HG02610 (cell line): ENCODE data around the gene NAT10.
"Not testable (repeated sequence)": the region's sequence is repeated elsewhere in the genome, so short reads cannot be mapped to it uniquely, and the experiment has no call there.

Experiments
- ATAC-seq: cut with Tn5 transposase; IDR thresholded peaks from one replicate; pipeline ENCODE4 v1.9.1; 2021; ENCODE audit warnings: mild to moderate bottlenecking, moderate library complexity; ENCODE audit not compliant: unreplicated experiment

The NAT10 gene

DNA sequence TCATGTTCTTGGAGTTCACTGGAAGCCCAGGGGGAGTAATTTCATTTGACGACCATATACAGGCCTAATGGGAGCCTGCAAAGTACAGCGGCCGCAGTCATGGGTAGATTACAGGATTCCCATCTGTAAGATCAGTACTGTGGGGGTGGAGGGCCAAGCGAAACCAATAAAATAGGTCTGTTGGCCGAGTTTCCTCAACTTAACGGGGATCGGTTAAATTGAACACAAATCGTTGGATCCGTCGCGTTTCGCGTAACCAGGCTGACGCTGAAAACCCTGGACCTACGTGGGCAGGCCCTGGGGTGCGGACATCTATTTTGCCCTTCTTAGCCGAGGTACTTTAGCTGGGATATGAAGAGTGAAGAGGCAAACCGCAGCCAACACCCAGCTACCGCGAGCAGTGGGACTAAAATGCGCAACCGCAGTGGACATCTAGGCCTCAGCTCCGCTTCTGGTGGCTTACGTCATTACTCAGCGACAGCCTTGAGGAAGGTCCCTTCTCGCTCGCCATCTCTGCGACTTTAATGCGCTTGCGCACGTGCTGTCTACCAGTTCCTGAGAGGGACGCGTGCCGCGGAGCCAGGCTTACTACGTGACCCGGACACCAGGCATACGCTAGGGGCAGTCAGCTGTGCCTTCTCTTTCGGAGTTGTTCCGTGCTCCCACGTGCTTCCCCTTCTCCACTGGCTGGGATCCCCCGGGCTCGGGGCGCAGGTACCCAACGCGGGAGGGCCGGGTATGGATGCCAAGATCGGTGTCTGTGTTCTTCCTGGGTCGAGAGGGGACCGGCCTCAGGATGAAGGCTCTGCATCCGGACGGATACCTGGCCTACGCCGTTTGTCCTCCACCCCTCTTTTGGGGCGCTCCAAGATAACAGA, at the start of gene NAT10:
NAT10 (plus strand) TSS at position 551 of the 878 bp plus-strand sequence. CDS start 2,597 bp downstream, outside the sequence.
- ATAC-seq, result peak; percentile 88

GRCh38 chr11:34056672-34057071, 48.8 kb upstream of the NAT10 start:
- no peak for ATAC-seq

DNA sequence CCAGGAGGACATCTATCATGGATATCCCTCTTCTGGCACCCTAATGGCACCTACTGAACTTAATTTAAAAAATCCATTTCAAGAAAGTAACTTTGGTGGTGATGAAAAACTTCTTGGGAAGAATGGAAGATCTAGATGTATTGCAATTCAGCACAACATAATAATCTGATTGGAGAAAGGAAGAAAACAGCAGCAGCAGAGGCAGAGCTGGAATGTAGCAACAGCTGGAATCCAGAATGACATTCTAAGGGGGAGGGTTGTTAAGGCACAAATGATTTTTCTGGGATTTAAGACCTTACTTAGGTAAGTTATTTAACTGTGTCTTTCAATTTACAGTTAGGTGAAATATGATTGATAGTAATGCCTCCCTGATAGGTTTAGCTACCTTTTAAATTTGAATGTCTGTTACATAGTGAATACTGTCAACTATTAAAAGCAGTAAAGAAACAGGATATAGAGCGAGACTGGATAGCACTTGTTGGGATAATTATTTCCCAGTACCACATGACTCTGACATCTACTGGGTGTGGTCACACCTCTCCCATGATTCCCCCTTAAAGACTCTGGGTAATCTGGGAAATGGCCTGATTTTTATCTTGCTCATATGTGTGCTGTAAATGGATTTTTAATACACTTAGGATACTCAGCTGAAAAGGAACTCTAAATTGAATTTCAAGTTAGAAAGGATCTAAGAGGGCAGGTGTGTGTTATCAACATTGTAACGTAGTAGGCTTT, 42.2 kb upstream of the NAT10 start:
- no peak for ATAC-seq

DNA sequence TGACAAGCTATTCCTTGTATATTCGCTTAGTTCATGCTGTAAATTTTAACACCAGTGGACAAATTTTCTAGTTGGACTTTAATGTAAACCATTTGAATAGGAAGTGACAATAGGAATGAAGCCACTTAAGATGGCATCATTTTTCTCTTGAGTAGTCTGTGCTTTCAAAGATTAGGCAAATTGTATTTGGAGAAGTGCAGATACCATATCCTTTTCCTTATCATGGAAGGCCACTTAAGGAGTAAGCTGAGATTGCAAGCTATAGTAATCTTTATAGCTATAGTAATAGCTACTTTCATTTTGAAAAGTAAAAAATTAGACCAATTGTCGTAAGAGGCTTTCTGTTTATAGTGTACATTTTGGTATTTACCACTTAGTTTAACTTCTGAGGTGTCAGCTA, 41.1 kb upstream of the NAT10 start:
- no peak for ATAC-seq

GRCh38 chr11:34065505-34066203, 39.8 kb upstream of the NAT10 start:
- no peak for ATAC-seq

GRCh38 chr11:34066766-34067165, 38.7 kb upstream of the NAT10 start:
- ATAC-seq, result not testable (repeated sequence)

- ATAC-seq, result no peak
These were observed 37.9 kb upstream of the NAT10 start for GRCh38 chr11:34067383-34068065.

- no peak for ATAC-seq
These were observed 37.3 kb upstream of the NAT10 start for GRCh38 chr11:34068111-34068510.

- not testable (repeated sequence) for ATAC-seq
These were observed 34.1 kb upstream of the NAT10 start for GRCh38 chr11:34071306-34071705.

- no peak for ATAC-seq
These were observed 33.4 kb upstream of the NAT10 start for GRCh38 chr11:34072041-34072440.

DNA sequence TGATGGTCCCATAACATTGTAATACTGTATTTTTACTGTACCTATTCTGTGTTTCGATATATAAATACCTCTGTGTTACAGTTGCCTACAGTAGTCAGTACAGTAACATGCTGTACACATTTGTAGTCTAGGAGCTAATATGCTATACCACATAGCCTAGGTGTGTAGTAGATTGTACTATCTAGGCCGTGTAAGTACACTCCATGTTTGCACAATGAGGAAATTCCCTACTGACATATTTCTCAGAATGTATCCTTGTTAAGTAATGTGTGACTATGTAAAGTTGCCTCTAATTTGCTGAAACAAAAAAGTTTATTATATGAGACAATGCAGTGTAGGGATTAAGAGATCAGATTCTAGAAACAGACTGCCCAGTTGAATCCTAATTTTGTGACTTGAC, 32.6 kb upstream of the NAT10 start:
- ATAC-seq, result no peak

DNA sequence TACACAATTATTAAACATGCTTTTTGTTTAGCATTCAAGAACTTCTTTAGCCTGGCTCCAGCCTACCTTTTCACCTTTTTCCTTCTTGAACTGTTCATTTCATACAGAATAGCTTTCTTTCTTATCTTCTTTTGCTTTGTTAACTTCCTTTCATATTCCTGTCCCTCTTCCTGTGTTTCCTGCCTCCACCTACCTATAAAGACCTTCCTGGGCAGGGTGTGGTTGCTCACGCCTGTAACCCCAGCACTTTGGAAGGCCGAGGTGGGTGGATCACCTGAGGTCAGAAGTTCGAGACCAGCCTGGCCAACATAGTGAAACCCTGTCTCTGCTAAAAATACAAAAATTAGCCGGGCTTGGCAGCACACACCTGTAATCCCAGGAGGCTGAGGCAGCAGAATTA, 31.0 kb upstream of the NAT10 start:
- no peak for ATAC-seq

DNA sequence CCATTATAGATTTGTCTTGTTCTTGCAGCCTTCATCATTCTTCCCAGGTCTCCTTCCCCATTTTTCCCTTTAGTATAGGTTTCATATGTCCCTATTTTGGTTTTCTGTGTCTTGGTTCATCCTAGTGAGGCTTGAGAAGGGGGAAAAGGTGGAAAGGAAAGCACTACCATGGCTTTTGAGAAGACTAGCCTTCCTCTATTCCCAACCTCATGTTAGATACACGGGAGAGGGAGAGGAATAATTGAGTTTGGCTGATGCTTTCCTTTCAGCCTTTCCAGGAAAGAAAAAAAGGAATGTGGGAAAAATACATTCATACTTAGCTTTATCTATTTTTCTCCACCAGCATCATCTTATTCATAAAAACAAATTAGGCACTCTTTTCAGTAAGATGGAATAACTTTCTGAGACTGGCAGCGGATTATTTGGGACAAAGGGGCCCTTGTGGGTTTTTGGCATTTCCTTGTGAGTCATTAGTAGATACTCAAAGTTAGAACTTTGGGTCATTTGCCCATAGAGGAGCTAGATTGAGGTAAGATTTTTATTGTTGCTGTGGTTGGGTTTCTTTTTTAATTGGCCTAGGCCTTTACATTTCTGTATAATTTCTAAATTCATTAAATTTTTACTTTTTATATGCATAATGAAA, 30.1 kb upstream of the NAT10 start:
- ATAC-seq, result no peak

DNA sequence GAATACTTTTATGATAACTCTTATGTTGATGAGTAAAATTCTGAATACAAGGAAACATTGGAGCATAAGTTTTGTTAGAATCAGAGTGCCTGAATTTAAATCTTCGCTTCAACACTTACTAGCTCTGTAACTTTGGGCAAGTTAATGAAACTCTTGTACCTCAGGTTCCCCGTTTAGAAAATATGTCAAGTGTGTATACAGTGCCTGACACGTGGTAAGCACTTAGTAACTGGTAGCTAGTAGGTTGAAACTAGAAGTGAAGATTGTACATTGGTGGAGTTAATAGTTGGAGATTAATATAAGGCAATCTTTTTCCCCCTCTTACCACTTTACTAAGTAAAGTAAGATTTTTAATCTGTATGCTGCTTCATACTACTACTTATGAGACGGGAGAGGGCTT, 24.8 kb upstream of the NAT10 start:
- no peak for ATAC-seq

DNA sequence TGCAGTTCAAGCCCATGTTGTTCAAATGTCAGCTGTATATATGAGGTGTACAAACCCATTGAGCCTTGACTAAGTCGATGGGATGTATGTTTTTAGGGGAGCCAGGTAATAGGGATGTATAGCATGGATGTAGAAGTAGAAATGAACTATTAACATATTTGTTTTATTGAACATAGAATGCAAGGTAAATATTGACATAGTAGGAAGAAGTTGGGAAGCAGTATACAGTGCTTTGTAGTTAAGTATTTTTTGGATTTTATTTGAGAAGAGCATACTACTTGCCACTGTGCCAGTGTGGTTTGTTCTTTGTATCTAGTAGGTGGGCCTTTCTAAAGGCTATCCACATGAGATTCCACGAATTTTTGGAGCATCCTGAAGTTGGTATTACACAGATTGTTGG, 20.8 kb upstream of the NAT10 start:
- no peak for ATAC-seq

GRCh38 chr11:34086554-34087283, 18.7 kb upstream of the NAT10 start:
- no peak for ATAC-seq

- no peak for ATAC-seq
These were observed 13.6 kb upstream of the NAT10 start for GRCh38 chr11:34091825-34092224.

GRCh38 chr11:34094900-34095299, 10.5 kb upstream of the NAT10 start:
- ATAC-seq, result not testable (repeated sequence)

- no peak for ATAC-seq
These were observed 6.6 kb upstream of the NAT10 start for GRCh38 chr11:34098813-34099212.

DNA sequence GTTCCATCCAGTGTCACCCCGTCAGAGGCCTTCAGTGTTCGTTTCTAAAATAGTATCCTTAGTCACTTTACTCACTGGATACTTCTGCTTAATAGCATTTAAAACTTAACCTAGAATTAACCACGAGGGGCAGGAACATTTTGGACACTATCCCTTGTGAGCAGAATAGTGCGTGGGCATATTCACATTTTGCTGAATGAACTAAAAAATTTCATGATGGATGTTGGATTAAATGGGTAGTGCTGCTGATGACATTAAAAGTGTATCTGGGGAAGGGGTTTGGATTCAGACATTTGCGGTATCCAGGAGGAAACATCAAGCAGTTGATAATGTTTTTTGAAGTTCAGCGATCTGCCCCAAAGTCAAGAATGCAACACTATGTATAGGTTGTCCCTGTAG, 750 bp upstream of the NAT10 start:
- no peak for ATAC-seq
